SH-SY5Y (cell line): ENCODE measurements around the gene HES6.

Experiments
- GATA2 ChIP-seq: IDR thresholded peaks from 2 replicates; pipeline ENCODE4 v1.6.1; 2011; ENCODE audit warnings: mild to moderate bottlenecking, low read depth, low read length
- GATA3 ChIP-seq: IDR thresholded peaks from 2 replicates; pipeline ENCODE4 v1.6.1; 2011; ENCODE audit warnings: low read depth, mild to moderate bottlenecking, low read length, moderate library complexity

The HES6 gene

DNA sequence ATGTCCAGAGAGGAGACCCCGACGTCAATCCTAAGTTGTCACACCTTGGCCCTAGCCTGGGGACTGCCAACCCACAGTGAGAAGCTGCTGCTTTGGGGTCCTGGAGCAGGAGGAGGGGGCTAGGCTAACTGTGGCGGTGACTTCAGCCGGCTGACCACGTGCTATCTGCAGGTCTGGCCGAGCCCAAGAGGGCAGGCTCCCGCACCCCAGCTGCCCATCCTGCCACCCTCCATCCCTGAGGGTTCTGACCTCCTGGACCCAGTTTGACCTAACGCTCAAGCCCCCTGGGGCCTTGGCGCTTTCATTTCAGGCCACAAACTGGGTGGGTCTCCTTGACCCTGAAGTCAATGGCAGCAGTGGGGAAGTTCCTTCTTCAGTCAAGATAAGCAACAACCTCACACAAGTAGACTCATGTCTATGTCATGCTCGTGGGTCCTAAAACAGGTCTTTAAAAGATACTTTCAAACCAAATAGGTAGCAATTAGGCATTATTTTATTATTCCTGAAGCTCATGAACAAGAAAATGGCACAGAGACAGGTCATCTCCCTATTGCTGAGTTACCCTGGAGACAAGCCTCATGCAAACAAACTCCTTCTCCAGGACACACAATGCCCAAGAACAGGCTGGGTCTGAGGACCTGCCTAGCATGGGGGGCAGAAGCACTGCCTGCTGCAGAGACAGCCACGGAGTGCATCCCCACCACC is 2.3 kb downstream of the HES6 start:
- TF ChIP-seq GATA2 (no peak), GATA3 (no peak)

DNA sequence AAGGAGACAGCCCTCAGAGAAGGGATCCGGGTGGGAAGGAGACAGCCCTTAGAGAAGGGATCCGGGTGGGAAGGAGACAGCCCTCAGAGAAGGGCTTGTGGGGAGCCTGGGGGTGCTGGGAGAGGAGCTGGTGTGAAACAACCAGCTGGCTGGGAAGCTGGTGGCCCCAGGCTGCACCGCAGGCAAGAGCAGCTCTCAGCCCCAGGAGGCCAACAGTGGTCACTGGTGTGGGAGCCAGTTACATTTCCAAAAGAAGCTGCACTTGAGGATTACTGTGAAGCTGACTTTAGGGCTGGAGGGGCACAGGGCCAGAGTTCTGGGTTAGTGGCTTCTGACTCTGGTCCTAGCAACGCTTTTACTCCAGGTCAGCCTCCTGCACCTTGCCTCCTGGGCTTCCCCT is 3.3 kb downstream of the HES6 start:
- TF ChIP-seq GATA2 = no peak
- no peak for TF ChIP-seq GATA3

DNA sequence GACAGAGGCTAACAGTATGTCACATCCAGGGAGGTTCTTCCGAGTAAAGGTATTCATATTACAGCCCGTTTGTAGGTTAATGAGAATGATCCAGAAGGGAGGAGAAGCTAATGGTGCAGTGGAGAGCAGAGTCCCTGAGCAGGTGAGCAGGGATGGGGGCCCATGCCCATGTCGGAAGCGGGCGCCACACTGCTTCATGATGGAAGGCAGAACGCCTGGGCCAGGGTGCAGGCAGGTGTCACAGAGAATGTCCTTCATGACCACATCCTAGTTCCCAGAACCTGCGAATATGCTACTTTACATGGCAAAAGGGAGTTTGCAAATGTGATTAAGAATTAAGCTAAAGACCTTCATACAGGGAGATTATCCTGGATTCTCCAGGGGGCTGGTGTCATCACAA is 4.0 kb downstream of the HES6 start:
- TF ChIP-seq GATA2 (no peak), GATA3 (no peak)

DNA sequence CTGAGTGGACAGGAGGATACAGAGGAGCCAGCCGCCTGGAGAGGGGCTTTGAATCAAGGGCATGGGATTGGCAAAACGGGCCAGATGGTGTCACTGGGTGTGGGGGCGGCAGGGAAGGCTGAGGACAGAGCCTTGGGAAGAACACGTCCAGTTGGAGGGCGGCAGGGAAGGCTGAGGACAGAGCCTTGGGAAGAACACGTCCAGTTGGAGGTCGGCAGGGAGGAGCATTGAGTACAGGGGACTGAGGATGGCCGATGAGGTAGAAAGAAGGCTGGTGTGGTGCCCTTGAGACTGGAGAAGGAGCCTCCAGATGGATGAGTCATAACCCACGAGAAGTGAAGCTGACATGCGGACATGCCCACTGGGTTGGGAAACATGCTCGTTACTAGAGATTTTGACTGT is 4.5 kb downstream of the HES6 start:
- TF ChIP-seq GATA2 (no peak), GATA3 (no peak)

DNA sequence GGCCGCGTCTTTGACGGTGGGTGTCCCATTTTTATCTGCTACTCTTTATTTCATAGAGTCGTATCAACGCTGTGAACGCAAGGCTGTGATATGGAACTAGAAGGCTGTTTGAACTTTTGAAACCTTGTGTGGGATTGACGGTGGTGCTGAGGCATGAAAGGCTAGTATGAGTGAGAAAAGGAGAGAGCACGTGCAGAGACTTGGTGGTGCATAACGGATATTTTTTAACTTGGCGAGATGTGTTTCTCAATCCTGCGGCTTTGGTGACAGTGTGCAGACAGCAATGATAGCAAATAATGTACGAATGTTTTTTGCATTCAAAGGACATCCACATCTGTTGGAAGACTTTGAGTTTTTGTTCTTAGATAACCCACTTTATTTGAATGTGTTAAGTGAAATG is 6.2 kb downstream of the HES6 start:
- TF ChIP-seq GATA3 (no peak), GATA2 (no peak)

DNA sequence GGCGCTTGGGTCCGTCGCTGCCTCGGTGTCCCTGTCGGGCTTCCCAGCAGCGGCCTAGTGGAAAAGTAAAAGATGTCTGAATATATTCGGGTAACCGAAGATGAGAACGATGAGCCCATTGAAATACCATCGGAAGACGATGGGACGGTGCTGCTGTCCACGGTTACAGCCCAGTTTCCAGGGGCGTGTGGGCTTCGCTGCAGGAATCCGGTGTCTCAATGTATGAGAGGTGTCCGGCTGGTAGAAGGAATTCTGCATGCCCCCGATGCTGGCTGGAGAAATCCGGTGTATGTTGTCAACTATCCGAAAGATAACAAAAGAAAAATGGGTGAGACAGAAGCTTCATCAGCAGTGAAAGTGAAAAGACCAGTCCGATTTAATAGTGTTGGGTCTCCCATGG is 8.0 kb downstream of the HES6 start:
- no peak for TF ChIP-seq GATA2
- no peak for TF ChIP-seq GATA3

DNA sequence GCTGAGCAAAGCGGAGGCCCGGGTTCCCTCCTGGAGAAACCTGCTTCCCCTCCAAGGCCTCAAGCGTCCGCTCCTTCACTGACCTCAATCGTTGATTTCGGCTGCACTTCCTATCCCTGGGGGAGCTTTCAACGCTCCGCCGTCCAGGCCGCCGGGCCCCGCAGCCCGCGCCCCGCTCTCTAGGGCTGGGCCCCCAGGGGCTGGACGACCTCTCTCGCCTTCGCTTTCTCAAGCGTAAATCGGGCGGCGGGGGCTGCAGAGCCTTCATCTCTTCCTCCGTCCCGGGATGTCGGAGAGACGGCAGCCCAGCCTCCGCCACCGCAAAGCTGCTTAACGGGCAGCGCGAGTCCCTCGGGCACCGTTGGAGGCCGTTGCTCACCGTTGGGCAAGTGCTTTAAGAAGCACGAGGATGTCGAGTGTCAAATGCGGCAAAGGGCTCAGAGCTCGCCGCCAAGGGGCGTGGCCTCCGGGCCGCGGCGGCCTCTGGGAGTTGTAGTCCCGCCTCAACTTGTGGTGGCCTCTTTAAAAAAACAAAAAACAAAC is 8.5 kb downstream of the HES6 start:
- TF ChIP-seq GATA2 (no peak), GATA3 (no peak)

DNA sequence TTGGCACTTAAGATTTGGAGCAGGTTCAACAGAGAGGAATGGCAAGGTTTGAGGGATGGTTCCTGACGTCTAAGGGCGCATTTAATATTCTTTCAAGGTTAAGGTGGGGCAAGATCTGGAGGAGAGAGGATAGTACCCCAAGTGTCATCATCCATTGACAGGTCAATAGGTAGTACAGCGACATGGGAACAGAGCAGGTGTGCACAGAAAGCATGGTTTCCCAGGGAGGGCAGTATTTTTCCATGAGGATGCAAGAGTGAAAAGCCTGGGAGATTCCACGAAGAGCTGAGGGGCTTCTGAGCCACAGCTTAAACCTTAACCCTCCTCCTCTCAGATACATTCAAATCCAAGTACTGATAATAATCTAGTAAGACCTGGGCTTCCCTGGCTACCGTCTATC is 9.1 kb downstream of the HES6 start:
- TF ChIP-seq GATA3 = no peak
- no peak for TF ChIP-seq GATA2

DNA sequence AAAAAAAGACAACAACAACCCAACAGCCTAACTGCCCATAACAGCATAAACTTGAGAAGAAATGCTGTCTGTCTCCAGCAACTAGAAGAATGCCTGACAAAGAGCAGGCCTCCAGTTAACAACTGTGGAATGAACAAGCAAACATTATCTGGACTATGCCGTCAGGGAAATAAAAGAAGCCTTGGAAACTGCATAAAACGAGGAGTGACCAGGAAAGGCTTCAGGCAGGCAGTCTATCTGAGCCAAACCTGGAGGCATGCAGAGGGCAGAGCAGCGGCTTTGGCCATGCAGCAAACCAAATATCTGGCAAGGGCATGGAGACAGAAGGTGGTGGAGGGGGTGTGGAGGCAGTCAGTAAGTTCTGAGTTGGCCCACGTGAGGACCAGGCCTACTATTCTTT is 11.1 kb downstream of the HES6 start:
- no peak for TF ChIP-seq GATA2
- no peak for TF ChIP-seq GATA3

DNA sequence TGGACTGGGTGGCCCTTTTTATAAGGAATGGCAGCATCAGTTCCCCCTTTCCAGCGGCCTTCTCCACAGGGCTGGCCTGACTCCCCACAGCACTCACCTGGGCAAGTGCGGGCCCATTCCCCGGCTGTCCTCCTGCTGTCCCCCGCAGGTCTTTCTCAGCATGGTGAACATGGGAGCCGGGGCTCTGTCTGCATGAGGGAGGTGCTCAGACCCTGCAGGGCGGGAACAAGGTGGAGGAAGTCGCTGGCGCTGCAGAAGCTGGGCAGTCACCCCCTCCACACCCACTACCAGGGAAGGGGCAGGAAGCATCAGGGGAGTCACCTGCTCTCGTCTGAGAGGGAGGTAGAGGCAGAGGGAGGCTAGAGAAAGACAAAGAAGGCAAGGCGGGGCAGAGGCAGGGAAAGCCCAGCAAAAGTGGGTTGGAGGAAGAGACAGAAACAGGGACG is 12.2 kb downstream of the HES6 start:
- no peak for TF ChIP-seq GATA3
- TF ChIP-seq GATA2 = no peak

DNA sequence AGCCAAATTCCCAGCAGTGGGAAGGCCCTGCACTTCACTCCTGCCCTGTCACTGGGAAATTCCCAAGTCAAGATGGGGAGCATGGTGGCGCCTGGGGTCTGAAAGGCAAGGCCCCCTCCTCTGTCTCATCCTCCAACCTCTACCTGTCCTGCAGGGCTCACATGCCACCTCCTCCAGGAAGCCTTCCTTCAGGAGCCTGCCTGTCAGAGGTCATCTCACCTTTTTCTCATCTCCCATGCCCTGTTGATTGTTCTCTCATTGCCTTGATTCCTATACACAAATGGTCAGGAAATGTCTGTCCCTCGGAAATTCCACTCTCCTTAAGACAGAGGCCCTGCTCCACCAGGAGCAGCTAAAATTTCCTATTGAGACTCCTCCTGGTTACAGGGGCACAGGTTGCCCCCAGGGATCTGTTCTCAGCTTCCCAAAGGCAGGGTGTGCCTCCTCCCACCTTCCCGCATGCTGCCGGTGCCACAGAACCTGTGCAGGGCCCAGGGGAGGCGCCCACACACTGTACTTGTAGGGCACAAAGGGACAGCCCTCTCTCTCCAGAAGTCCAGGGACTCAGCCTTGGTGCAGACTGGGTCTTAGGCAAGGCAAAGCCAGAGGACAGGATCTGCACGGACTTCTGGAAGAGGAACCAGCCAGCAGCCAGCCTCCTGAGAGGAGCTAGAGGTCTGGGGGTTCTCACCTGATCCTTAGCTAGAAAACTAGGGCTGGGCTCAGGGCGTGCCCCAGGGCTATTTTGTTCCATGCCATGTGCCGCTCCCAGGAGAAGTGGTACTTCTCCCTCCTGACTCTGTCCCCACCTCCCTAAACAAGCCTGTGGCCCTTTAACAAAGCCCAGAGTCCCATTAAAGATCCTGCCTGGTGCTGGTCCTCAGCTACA is 12.9 kb downstream of the HES6 start:
- TF ChIP-seq GATA2 = no peak
- TF ChIP-seq GATA3 = no peak

DNA sequence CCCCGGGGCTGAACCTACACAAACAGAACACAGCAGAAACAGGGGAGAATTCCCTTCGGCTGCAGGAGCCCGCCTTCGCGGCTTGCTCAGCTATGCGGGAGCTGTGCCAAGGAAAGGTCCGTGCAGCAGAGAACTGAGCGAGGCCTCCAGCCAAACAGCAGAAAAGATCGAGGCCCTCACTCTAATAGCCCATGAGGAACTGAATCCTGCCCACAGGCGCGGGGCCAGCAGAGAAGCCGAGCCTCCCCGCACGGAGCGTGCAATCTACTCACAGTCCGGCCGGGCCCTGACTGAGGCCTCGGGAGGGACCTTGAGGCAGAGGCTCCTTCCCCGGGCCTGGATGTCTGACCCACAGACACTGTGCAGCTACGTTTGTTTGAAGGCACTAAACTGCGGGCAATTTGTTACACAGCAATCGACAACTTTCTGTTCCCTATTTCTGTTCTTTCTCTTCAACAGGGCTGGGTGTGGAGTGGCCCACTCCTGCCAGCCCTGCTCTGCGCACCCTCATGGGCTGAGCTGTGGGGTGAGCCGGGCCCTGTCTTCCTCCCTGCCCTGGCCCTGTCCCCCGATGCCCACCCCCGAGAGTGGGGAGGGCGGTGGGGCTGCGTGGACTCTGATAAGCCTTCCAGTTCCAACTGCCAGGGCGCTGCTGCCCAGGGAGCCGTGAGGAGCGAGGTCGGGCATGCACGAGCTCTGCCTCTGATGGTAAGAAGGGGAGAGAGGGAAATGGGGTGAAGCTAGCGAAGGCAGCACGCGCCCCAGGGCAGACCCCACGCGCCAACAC is 13.7 kb downstream of the HES6 start:
- no peak for TF ChIP-seq GATA3
- TF ChIP-seq GATA2 = no peak

DNA sequence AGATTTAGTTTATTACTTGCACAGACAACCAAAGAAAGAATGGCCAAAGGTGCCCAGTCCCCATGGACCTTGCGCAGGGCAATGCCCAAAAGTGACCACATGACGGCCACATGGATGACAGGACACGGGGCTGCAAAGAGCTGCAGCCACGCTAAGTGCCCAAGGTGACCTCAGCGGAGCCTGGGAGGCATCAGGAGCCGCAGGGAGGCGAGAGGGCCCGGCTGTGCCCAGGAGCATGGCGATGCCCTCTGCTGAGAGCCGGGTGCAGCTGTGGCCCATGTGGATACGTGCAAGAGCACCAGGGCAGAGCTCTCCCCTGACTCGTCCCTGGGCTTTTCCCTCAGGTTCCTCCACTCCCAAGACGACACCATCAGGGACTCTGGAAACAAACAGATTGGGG is 14.7 kb downstream of the HES6 start:
- TF ChIP-seq GATA2 (no peak), GATA3 (no peak)

DNA sequence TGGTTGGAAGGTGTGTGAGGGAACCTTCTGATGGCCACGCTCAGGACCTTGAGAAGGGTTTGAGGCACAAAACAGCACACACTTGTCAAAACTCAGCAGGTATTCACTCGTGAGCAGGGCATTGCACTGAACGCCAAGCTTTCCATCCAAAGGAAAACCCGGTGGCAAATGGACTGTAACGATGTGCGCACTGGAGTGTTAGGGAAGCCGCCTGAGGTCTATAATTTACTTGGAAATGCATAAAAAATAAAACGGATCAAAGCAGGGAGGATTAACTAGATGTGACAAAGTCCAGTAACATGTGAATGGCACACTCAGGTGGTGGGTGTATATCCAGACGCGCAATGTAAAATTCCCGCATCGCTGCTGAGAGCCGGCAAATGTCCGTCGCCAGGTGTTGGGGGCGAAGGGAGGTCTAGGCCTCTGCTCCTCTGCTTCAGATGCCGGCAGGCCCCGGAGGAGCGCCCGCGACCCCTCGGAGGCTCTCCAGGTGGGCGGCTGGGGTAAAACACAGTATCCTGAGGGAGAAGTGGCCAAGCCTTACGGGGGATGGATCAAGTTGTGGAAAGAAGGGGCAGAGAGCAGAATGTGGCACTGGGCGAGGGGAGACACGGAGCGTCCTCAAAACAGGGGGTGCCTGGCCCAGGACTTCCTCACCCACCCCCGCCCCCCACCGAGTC is 15.3 kb downstream of the HES6 start:
- TF ChIP-seq GATA2 = no peak
- TF ChIP-seq GATA3 = no peak
